ENCODE results near the gene ARL15. TPM values are rescaled to one million over a fixed set of nuclear protein-coding genes. Genes with fewer than 3 reads are reported as not detected.
A peak's percentile ranks its signal among the peaks of the same experiment; 100 is the strongest.

Gene ARL15
- total and polyA plus RNA-seq, 9 of the 15 experiments (the other 6 are each of a cell fraction or from before 2014, with no cell fraction given) = 18.5 to 80.4 (median 57.0) TPM

- TF ChIP-seq, protein P1, sequence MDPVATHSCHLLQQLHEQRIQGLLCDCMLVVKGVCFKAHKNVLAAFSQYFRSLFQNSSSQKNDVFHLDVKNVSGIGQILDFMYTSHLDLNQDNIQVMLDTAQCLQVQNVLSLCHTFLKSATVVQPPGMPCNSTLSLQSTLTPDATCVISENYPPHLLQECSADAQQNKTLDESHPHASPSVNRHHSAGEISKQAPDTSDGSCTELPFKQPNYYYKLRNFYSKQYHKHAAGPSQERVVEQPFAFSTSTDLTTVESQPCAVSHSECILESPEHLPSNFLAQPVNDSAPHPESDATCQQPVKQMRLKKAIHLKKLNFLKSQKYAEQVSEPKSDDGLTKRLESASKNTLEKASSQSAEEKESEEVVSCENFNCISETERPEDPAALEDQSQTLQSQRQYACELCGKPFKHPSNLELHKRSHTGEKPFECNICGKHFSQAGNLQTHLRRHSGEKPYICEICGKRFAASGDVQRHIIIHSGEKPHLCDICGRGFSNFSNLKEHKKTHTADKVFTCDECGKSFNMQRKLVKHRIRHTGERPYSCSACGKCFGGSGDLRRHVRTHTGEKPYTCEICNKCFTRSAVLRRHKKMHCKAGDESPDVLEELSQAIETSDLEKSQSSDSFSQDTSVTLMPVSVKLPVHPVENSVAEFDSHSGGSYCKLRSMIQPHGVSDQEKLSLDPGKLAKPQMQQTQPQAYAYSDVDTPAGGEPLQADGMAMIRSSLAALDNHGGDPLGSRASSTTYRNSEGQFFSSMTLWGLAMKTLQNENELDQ (CRISPR knock-in tag; IDR thresholded peaks at IDR 0.05; ENCODE audit: borderline replicate concordance) = no peak
- TF ChIP-seq ZC3H11A (IDR thresholded peaks at IDR 0.05; ENCODE audit: low read depth, low read length) (no peak), NFE2 (IDR thresholded peaks at IDR 0.05; ENCODE audit: low read depth) (no peak), CHD2 (IDR thresholded peaks at IDR 0.05; ENCODE audit: low read depth, low read length) (no peak)
These were observed 92.4 kb downstream of the ARL15 start (continued) for GRCh38 chr5:54217826-54218503.

GRCh38 chr5:54215233-54215736 is 95.1 kb downstream of the ARL15 start:
- Histone ChIP-seq H3K36me3 (ENCODE audit: control insufficient read depth, insufficient read depth, low read length) (no peaks in the 10 kb centered on the region), H3K27me3 (ENCODE audit: control insufficient read depth in 2 of 2, insufficient read depth in 2 of 2, low read length in 2 of 2) (no peaks in the 10 kb centered on the region), H3K27ac (ENCODE audit: extremely low read depth, low read depth, low read length) (no peak overlapping the region), H3K4me2 (ENCODE audit: insufficient read depth, low read length) (no peak overlapping the region), H3K79me2 (ENCODE audit: control insufficient read depth, insufficient read depth, low read length) (peaks cover 84% of the 10 kb centered on the region), H3K4me1 (replicated peaks in 1 of 2; ENCODE audit: control insufficient read depth in 2 of 2, insufficient read depth in 2 of 2, low read length in 2 of 2) (peaks cover 0 to 8% of the 10 kb centered on the region in 2 experiments; a peak in 2 of 5 replicates), H3K9ac (ENCODE audit: insufficient read depth in 1 of 2, low read depth in 2 of 2, low read length in 2 of 2) (no peak overlapping the region), H2AFZ (ENCODE audit: low read depth, low read length) (no peak overlapping the region), H3K9me1 (ENCODE audit: control insufficient read depth, insufficient read depth, low read length) (no peaks in the 10 kb centered on the region), H3K9me3 (replicated peaks; ENCODE audit: control insufficient read depth, insufficient read depth, low read depth, low read length) (no peaks in the 10 kb centered on the region), H3K4me3 (no peak overlapping the region), H4K20me1 (replicated peaks; ENCODE audit: control insufficient read depth, insufficient read depth, low read length) (peaks cover 12% of the 10 kb centered on the region)
- ChIA-PET POLR2A (no interaction called here), CTCF (ENCODE audit: low intra/inter-chr PET ratio) (no interaction called here)
- WGBS (ENCODE audit: insufficient coverage, low coverage, missing lambda C conversion rate) = 65% methylated on average over 6 of the region's 12 CpGs
- no peak for FAIRE-seq
- no peak for ATAC-seq
- in situ Hi-C loops (cut with MboI) = loop anchor here (25.0 kb wide), 1 partner anchor 778 kb away; no protein-coding TSS in a partner anchor
- intact Hi-C loops (cut with micrococcal nuclease) = loop anchor here (5.0 to 10.0 kb wide), 4 partner anchors 120 to 733 kb away; partner anchors contain the start of gene FST
- BruUV-seq (replicated peaks) = no TSS peak
- DNase-seq (ENCODE audit: extremely low read depth in 1 of 4, low spot score in 3 of 4) = no peak
- TF ChIP-seq HMG20B (CRISPR knock-in tag; IDR thresholded peaks at IDR 0.05) = no peak
- TF ChIP-seq, protein P2, sequence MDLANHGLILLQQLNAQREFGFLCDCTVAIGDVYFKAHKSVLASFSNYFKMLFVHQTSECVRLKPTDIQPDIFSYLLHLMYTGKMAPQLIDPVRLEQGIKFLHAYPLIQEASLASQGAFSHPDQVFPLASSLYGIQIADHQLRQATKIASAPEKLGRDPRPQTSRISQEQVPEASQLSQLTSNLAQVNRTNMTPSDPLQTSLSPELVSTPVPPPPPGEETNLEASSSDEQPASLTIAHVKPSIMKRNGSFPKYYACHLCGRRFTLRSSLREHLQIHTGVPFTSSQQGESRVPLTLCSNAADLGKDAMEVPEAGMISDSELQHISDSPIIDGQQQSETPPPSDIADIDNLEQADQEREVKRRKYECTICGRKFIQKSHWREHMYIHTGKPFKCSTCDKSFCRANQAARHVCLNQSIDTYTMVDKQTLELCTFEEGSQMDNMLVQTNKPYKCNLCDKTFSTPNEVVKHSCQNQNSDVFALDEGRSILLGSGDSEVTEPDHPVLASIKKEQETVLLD (IDR thresholded peaks at IDR 0.05) = no peak
- no peak for TF ChIP-seq CSDE1 (IDR thresholded peaks at IDR 0.05)
- TF ChIP-seq DNMT1 (IDR thresholded peaks at IDR 0.05) = no peak
- TF ChIP-seq TAL1 (IDR thresholded peaks at IDR 0.05) = no peak
- TF ChIP-seq, protein P3, sequence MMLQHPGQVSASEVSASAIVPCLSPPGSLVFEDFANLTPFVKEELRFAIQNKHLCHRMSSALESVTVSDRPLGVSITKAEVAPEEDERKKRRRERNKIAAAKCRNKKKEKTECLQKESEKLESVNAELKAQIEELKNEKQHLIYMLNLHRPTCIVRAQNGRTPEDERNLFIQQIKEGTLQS (IDR thresholded peaks at IDR 0.05) = no peak
- TF ChIP-seq, protein P3 (CRISPR knock-in tag; conservative IDR thresholded peaks at IDR 0.05) = no peak
- TF ChIP-seq ZNF311 (CRISPR knock-in tag; IDR thresholded peaks at IDR 0.05) = no peak
- TF ChIP-seq, protein P4, sequence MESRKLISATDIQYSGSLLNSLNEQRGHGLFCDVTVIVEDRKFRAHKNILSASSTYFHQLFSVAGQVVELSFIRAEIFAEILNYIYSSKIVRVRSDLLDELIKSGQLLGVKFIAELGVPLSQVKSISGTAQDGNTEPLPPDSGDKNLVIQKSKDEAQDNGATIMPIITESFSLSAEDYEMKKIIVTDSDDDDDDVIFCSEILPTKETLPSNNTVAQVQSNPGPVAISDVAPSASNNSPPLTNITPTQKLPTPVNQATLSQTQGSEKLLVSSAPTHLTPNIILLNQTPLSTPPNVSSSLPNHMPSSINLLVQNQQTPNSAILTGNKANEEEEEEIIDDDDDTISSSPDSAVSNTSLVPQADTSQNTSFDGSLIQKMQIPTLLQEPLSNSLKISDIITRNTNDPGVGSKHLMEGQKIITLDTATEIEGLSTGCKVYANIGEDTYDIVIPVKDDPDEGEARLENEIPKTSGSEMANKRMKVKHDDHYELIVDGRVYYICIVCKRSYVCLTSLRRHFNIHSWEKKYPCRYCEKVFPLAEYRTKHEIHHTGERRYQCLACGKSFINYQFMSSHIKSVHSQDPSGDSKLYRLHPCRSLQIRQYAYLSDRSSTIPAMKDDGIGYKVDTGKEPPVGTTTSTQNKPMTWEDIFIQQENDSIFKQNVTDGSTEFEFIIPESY (CRISPR knock-in tag; IDR thresholded peaks at IDR 0.05) = peak; percentile 35; the same call in 1 of the 2 replicates
- TF ChIP-seq TAF7 (tag; IDR thresholded peaks at IDR 0.05) = no peak
- TF ChIP-seq SNAPC5 (CRISPR knock-in tag; IDR thresholded peaks at IDR 0.05) = no peak

Measured in K562 (cell line).